Stimulated activated CD4-positive, alpha-beta T cell treated with anti-CD3 and anti-CD28 coated beads, Interleukin-4, amount 100 ng/mL, for 4 hours (primary cell): Measurements from ENCODE around the gene SORCS2.

Source experiments
- DNase-seq, 2 experiments: peaks; one replicate each; pipeline ENCODE4 v3.0.0-alpha.2; 2020

Gene SORCS2

GRCh38 chr4:7420661-7421040 is 228.3 kb downstream of the SORCS2 start:
- DNase-seq, result no peak

GRCh38 chr4:7421356-7422150 is 229.2 kb downstream of the SORCS2 start:
- DNase-seq, result no peak

- DNase-seq, result no peak
Measured at GRCh38 chr4:7422151-7422897, 230.0 kb downstream of the SORCS2 start.

GRCh38 chr4:7422898-7423180 is 230.5 kb downstream of the SORCS2 start:
- DNase-seq, result no peak

- no peak for DNase-seq
Measured at GRCh38 chr4:7423391-7423790, 231.1 kb downstream of the SORCS2 start.

GRCh38 chr4:7423801-7424552 is 231.6 kb downstream of the SORCS2 start:
- no peak for DNase-seq

- DNase-seq, result no peak
Measured at GRCh38 chr4:7424553-7425111, 232.3 kb downstream of the SORCS2 start.

GRCh38 chr4:7425124-7425523 is 232.8 kb downstream of the SORCS2 start:
- DNase-seq, result no peak

- DNase-seq, result no peak
Measured at GRCh38 chr4:7425591-7426468, 233.5 kb downstream of the SORCS2 start.

GRCh38 chr4:7426525-7427171 is 234.3 kb downstream of the SORCS2 start:
- DNase-seq, result no peak

GRCh38 chr4:7427361-7427760 is 235.0 kb downstream of the SORCS2 start:
- no peak for DNase-seq

- no peak for DNase-seq
Measured at GRCh38 chr4:7427831-7428260, 235.5 kb downstream of the SORCS2 start.

GRCh38 chr4:7428261-7429068 is 236.1 kb downstream of the SORCS2 start:
- DNase-seq, result no peak

- DNase-seq, result no peak
Measured at GRCh38 chr4:7429069-7429416, 236.7 kb downstream of the SORCS2 start.

- no peak for DNase-seq
Measured at GRCh38 chr4:7429601-7430078, 237.3 kb downstream of the SORCS2 start.

GRCh38 chr4:7430368-7430964 is 238.1 kb downstream of the SORCS2 start:
- no peak for DNase-seq

GRCh38 chr4:7430965-7431695 is 238.8 kb downstream of the SORCS2 start:
- DNase-seq, result no peak

- DNase-seq, result no peak
Measured at GRCh38 chr4:7431696-7432530, 239.6 kb downstream of the SORCS2 start.
